MCF 10A (cell line): Measurements from ENCODE around the gene AGAP1. TPM values are rescaled to one million over a fixed set of nuclear protein-coding genes. Genes with fewer than 3 reads are reported as not detected.

Source experiments
- BruUV-seq: library from RNA; stranded (reverse); fragments of 400-500 nt; replicated peaks from 2 replicates; lab custom pipeline; 2021; lab: Mats Ljungman, UMichigan
- CTCF ChIA-PET: fragments of 300-600 bp; sonication (Branson Sonifier 250); formaldehyde crosslinking; extraction: SDS; loops from one replicate; lab custom pipeline; 2021; ENCODE audit warnings: antibody characterized with exemption, inconsistent platforms; lab: Yijun Ruan, JAX
- POLR2A ChIA-PET: fragments of 300-600, 350-650 bp; sonication (Branson Sonifier 250); formaldehyde crosslinking; extraction: SDS; loops from one replicate; lab custom pipeline; 2020; ENCODE audit warnings: antibody characterized with exemption, inconsistent platforms; lab: Yijun Ruan, JAX
- DNase-seq: peaks from one replicate; pipeline ENCODE4 v3.0.0-alpha.2; 2018; ENCODE audit not compliant: unreplicated experiment
- H3K27ac Mint-ChIP-seq: one replicate; pipeline ENCODE4 v1.8.0; 2022; ENCODE audit warnings: mild to moderate bottlenecking, low read depth, mixed read lengths; ENCODE audit not compliant: unreplicated experiment
- H3K27me3 Mint-ChIP-seq: one replicate; pipeline ENCODE4 v1.8.0; 2022; ENCODE audit warnings: mixed read lengths; ENCODE audit not compliant: insufficient read depth, unreplicated experiment
- H3K36me3 Mint-ChIP-seq: one replicate; pipeline ENCODE4 v1.8.0; 2022; ENCODE audit warnings: mild to moderate bottlenecking, moderate library complexity, mixed read lengths; ENCODE audit not compliant: insufficient read depth, unreplicated experiment
- H3K4me1 Mint-ChIP-seq: one replicate; pipeline ENCODE4 v1.8.0; 2022; ENCODE audit warnings: mixed read lengths; ENCODE audit not compliant: insufficient read depth, unreplicated experiment
- H3K4me3 Mint-ChIP-seq: one replicate; pipeline ENCODE4 v1.8.0; 2022; ENCODE audit warnings: mild to moderate bottlenecking, moderate library complexity, mixed read lengths; ENCODE audit not compliant: unreplicated experiment
- H3K9me3 Mint-ChIP-seq: one replicate; pipeline ENCODE4 v1.8.0; 2022; ENCODE audit warnings: mixed read lengths; ENCODE audit not compliant: unreplicated experiment
- CTCF ChIP-seq: fragments of 200-600 bp; IDR thresholded peaks from one replicate; pipeline ENCODE4 v1.8.0; 2022; ENCODE audit warnings: antibody characterized with exemption, mild to moderate bottlenecking; ENCODE audit not compliant: unreplicated experiment
- intact Hi-C: fragments of 100-400 bp; cut with micrococcal nuclease; formaldehyde crosslinking; loops from 2 replicates; pipeline ENCODE4 v1.14.1; 2022
- total RNA-seq: library from RNA; stranded (reverse); gene quantifications from 2 replicates; pipeline ENCODE4 v1.2.3, GENCODE V29; 2022

Gene AGAP1
- total RNA-seq, 1 experiment from 2014 or later, result 41.3 TPM

- Mint-ChIP-seq H3K27ac (no peak overlapping the region), H3K4me3 (no peak overlapping the region), H3K36me3 (peaks cover 5% of the 10 kb centered on the region), H3K4me1 (no peaks in the 10 kb centered on the region), H3K27me3 (no peaks in the 10 kb centered on the region), H3K9me3 (no peaks in the 10 kb centered on the region)
- POLR2A ChIA-PET, result no interaction called here
- DNase-seq, result no peak
- TF ChIP-seq CTCF, result no peak
- CTCF ChIA-PET, result interaction anchor here (1.1 to 1.3 kb wide), 2 partner anchors 13 to 56 kb away, joined by 4 to 5 read pairs; no protein-coding TSS in a partner anchor
- BruUV-seq, result no TSS peak
- intact Hi-C loops, result no loop called here
These were observed 196.4 kb downstream of the AGAP1 start for GRCh38 chr2:235690082-235690808.

- no peak for DNase-seq
- H3K36me3 Mint-ChIP-seq, result peaks cover 5% of the 10 kb centered on the region
- H3K4me1 Mint-ChIP-seq, result no peaks in the 10 kb centered on the region
- no TSS peak for BruUV-seq
- H3K27me3 Mint-ChIP-seq, result no peaks in the 10 kb centered on the region
- no peak for TF ChIP-seq CTCF
- intact Hi-C loops, result no loop called here
- ChIA-PET CTCF (no interaction called here), POLR2A (no interaction called here)
- no peaks in the 10 kb centered on the region for H3K9me3 Mint-ChIP-seq
- H3K4me3 Mint-ChIP-seq, result no peak overlapping the region
- no peak overlapping the region for H3K27ac Mint-ChIP-seq
These were observed 197.1 kb downstream of the AGAP1 start for GRCh38 chr2:235690809-235691450.

- TF ChIP-seq CTCF, result no peak
- intact Hi-C loops, result no loop called here
- Mint-ChIP-seq H3K4me1 (no peaks in the 10 kb centered on the region), H3K27ac (no peak overlapping the region), H3K4me3 (no peak overlapping the region), H3K36me3 (no peaks in the 10 kb centered on the region), H3K27me3 (no peaks in the 10 kb centered on the region), H3K9me3 (no peaks in the 10 kb centered on the region)
- ChIA-PET POLR2A (no interaction called here), CTCF (no interaction called here)
- no peak for DNase-seq
- no TSS peak for BruUV-seq
These were observed 198.2 kb downstream of the AGAP1 start for GRCh38 chr2:235692076-235692475.

GRCh38 chr2:235692671-235693171, 198.9 kb downstream of the AGAP1 start:
- H3K27ac Mint-ChIP-seq, result no peak overlapping the region
- TF ChIP-seq CTCF, result no peak

More at GRCh38 chr2:235692671-235693171, 198.9 kb downstream of the AGAP1 start:
- no peaks in the 10 kb centered on the region for H3K27me3 Mint-ChIP-seq
- no peak overlapping the region for H3K4me3 Mint-ChIP-seq
- no peak for DNase-seq
- no peaks in the 10 kb centered on the region for H3K9me3 Mint-ChIP-seq
- H3K4me1 Mint-ChIP-seq, result no peaks in the 10 kb centered on the region
- no TSS peak for BruUV-seq
- POLR2A ChIA-PET, result no interaction called here
- intact Hi-C loops, result no loop called here
- H3K36me3 Mint-ChIP-seq, result no peaks in the 10 kb centered on the region
- CTCF ChIA-PET, result no interaction called here
